ENCODE measurements around the gene CDX1.

Gene CDX1

GRCh38 chr5:150167908-150168307 lies 1.3 kb downstream of the CDX1 start:
- H3K4me3 ChIP-seq (ENCODE audit: low read depth, low read length): no peak overlapping the region
- TF ChIP-seq CTCF (IDR thresholded peaks at IDR 0.05; ENCODE audit: insufficient read depth, low read depth, low read length, missing control alignments): no peak
- DNase-seq (ENCODE audit: low read depth): no peak

GRCh38 chr5:150168864-150169263 lies 2.3 kb downstream of the CDX1 start:
- no peak for TF ChIP-seq CTCF (IDR thresholded peaks at IDR 0.05; ENCODE audit: insufficient read depth, low read depth, low read length, missing control alignments)
- DNase-seq (ENCODE audit: low read depth): no peak
- H3K4me3 ChIP-seq (ENCODE audit: low read depth, low read length): no peak overlapping the region

- no peak for DNase-seq (ENCODE audit: low read depth)
- TF ChIP-seq CTCF (IDR thresholded peaks at IDR 0.05; ENCODE audit: insufficient read depth, low read depth, low read length, missing control alignments): no peak
- no peak overlapping the region for H3K4me3 ChIP-seq (ENCODE audit: low read depth, low read length)
These were observed 5.6 kb downstream of the CDX1 start for GRCh38 chr5:150172145-150172544.

- DNase-seq (ENCODE audit: low read depth): no peak
- no peak overlapping the region for H3K4me3 ChIP-seq (ENCODE audit: low read depth, low read length)
- no peak for TF ChIP-seq CTCF (IDR thresholded peaks at IDR 0.05; ENCODE audit: insufficient read depth, low read depth, low read length, missing control alignments)
These were observed 6.0 kb downstream of the CDX1 start for GRCh38 chr5:150172556-150172955.

GRCh38 chr5:150173161-150173560 lies 6.6 kb downstream of the CDX1 start:
- no peak for TF ChIP-seq CTCF (IDR thresholded peaks at IDR 0.05; ENCODE audit: insufficient read depth, low read depth, low read length, missing control alignments)
- no peak for DNase-seq (ENCODE audit: low read depth)
- no peak overlapping the region for H3K4me3 ChIP-seq (ENCODE audit: low read depth, low read length)

- no peak for TF ChIP-seq CTCF (IDR thresholded peaks at IDR 0.05; ENCODE audit: insufficient read depth, low read depth, low read length, missing control alignments)
- no peak for DNase-seq (ENCODE audit: low read depth)
- H3K4me3 ChIP-seq (ENCODE audit: low read depth, low read length): no peak overlapping the region
These were observed 7.7 kb downstream of the CDX1 start for GRCh38 chr5:150174285-150174684.

GRCh38 chr5:150175076-150175475 lies 8.5 kb downstream of the CDX1 start:
- no peak overlapping the region for H3K4me3 ChIP-seq (ENCODE audit: low read depth, low read length)
- no peak for TF ChIP-seq CTCF (IDR thresholded peaks at IDR 0.05; ENCODE audit: insufficient read depth, low read depth, low read length, missing control alignments)
- no peak for DNase-seq (ENCODE audit: low read depth)

All from GM12865 (cell line).